C4-2B (cell line): Measurements from ENCODE around the gene RHOF.

Source experiments
- CTCF ChIP-seq: fragments of 450-650 bp; conservative IDR thresholded peaks from 2 replicates; pipeline ENCODE4 v1.5.1; 2017; ENCODE audit warnings: mild to moderate bottlenecking
- ZFX ChIP-seq: fragments of 450-650 bp; IDR thresholded peaks from 2 replicates; pipeline ENCODE4 v1.6.1; 2017

- no peak for TF ChIP-seq CTCF
- no peak for TF ChIP-seq ZFX
Measured at GRCh38 chr12:121813951-121814350, 20.5 kb upstream of the RHOF start.
